Endothelial cell of umbilical vein (primary cell): ENCODE data around the gene USP6NL. TPM values are rescaled to one million over a fixed set of nuclear protein-coding genes. Genes with fewer than 3 reads are reported as not detected.

Source experiments
- BruUV-seq: library from RNA; stranded (reverse); fragments of 400-500 nt; replicated peaks from 2 replicates; lab custom pipeline; 2021; lab: Mats Ljungman, UMichigan
- CTCF ChIA-PET: fragments of 300-600, 350-600 bp; sonication (Branson Sonifier 250); formaldehyde crosslinking; loops from one replicate; lab custom pipeline; 2021; ENCODE audit warnings: antibody characterized with exemption, inconsistent platforms; lab: Charles Lee
- POLR2A ChIA-PET: fragments of 300-600, 350-600 bp; sonication (Branson Sonifier 250); formaldehyde crosslinking; loops from one replicate; lab custom pipeline; 2021; ENCODE audit warnings: antibody characterized with exemption, inconsistent platforms; lab: Charles Lee
- DNase-seq: peaks from one replicate; pipeline ENCODE4 v3.0.0-alpha.2; 2011; ENCODE audit warnings: low read depth, low spot score
- FAIRE-seq: peaks from 2 replicates; lab custom pipeline; 2011; peaks lifted over from hg19 to GRCh38; lab: Jason Lieb, UNC
- H2AFZ ChIP-seq: 2 replicates; pipeline ENCODE4 v1.6.0; 2012; ENCODE audit warnings: low read depth, low read length, control low read depth, inconsistent platforms
- H3K27ac ChIP-seq: 2 replicates; pipeline ENCODE4 v1.5.1; 2011; ENCODE audit warnings: low read depth, mild to moderate bottlenecking, control low read depth, low read length, moderate library complexity; ENCODE audit not compliant: insufficient read depth
- H3K27me3 ChIP-seq, 2 experiments: 2 replicates each; pipeline versions ENCODE4 v1.6.0 to v1.6.1; 2011; ENCODE audit warnings: low read length in 2 of 2, mixed read lengths in 1 of 2; ENCODE audit not compliant: control insufficient read depth in 2 of 2, insufficient read depth in 2 of 2
- H3K36me3 ChIP-seq, 2 experiments: 2 replicates in 1 of 2; 3 replicates in 1 of 2; pipeline ENCODE4 v1.5.1; 2011; ENCODE audit warnings: low read length in 2 of 2, mild to moderate bottlenecking in 1 of 2, moderate library complexity in 1 of 2; ENCODE audit not compliant: control insufficient read depth in 2 of 2, insufficient read depth in 2 of 2; ENCODE audit errors: extremely low read depth in 1 of 2
- H3K4me1 ChIP-seq: 3 replicates; pipeline ENCODE4 v1.5.1; 2011; ENCODE audit warnings: mild to moderate bottlenecking, low read length; ENCODE audit not compliant: control insufficient read depth, insufficient read depth; ENCODE audit errors: extremely low read depth
- H3K4me2 ChIP-seq: 2 replicates; pipeline ENCODE4 v1.6.1; 2011; ENCODE audit warnings: low read length, control low read depth, mixed read lengths; ENCODE audit not compliant: insufficient read depth
- H3K4me3 ChIP-seq, 3 experiments: fragments of 200-600 bp in 1 of 3; sonication (generic), shearing (Covaris generic) in 1 of 3; replicated peaks in 1 of 3; 2 replicates each; pipeline ENCODE4 v1.5.1; 2011 to 2016; ENCODE audit warnings: control low read depth in 3 of 3, low read length in 3 of 3, mild to moderate bottlenecking in 2 of 3, inconsistent platforms in 1 of 3, low read depth in 1 of 3, moderate library complexity in 1 of 3; ENCODE audit not compliant: insufficient read depth in 1 of 3
- H3K79me2 ChIP-seq: 2 replicates; pipeline ENCODE4 v1.6.0; 2012; ENCODE audit warnings: low read length, inconsistent platforms; ENCODE audit not compliant: control insufficient read depth, insufficient read depth
- H3K9ac ChIP-seq: replicated peaks from 2 replicates; pipeline ENCODE3; 2011; ENCODE audit warnings: low read length, control low read depth; ENCODE audit not compliant: insufficient read depth; ENCODE audit errors: extremely low read depth
- H3K9me1 ChIP-seq: replicated peaks from 3 replicates; pipeline ENCODE4 v1.6.0; 2011; ENCODE audit warnings: mild to moderate bottlenecking, low read length; ENCODE audit not compliant: control insufficient read depth, insufficient read depth; ENCODE audit errors: extremely low read depth
- H3K9me3 ChIP-seq: replicated peaks from 2 replicates; pipeline ENCODE4 v1.5.1; 2012; ENCODE audit warnings: low read length, inconsistent platforms; ENCODE audit not compliant: control insufficient read depth, insufficient read depth
- H4K20me1 ChIP-seq: replicated peaks from 2 replicates; pipeline ENCODE3; 2011; ENCODE audit warnings: mild to moderate bottlenecking, low read length; ENCODE audit not compliant: control insufficient read depth, insufficient read depth; ENCODE audit errors: extremely low read depth
- EZH2 ChIP-seq: IDR thresholded peaks from 2 replicates; pipeline ENCODE4 v1.6.1; 2012; ENCODE audit warnings: borderline replicate concordance, low read depth, mild to moderate bottlenecking, moderate library complexity, low read length, inconsistent platforms; ENCODE audit not compliant: severe bottlenecking
- FOS ChIP-seq: IDR thresholded peaks from 2 replicates; pipeline ENCODE4 v1.6.1; 2011; ENCODE audit warnings: mild to moderate bottlenecking, low read length, moderate library complexity, borderline replicate concordance; ENCODE audit not compliant: insufficient read depth
- GATA2 ChIP-seq: IDR thresholded peaks from 2 replicates; pipeline ENCODE4 v1.7.0; 2011; ENCODE audit warnings: low read depth, mild to moderate bottlenecking, moderate library complexity, mixed read lengths, low read length; ENCODE audit not compliant: insufficient read length, insufficient read depth
- JUN ChIP-seq: IDR thresholded peaks from 2 replicates; pipeline ENCODE4 v1.6.1; 2011; ENCODE audit warnings: borderline replicate concordance, low read depth; ENCODE audit not compliant: insufficient read length, insufficient read depth
- MYC ChIP-seq: IDR thresholded peaks from one replicate; pipeline ENCODE4 v1.6.1; 2011; ENCODE audit warnings: mild to moderate bottlenecking, low read depth, low read length
- POLR2A ChIP-seq: IDR thresholded peaks from 2 replicates; pipeline ENCODE4 v1.6.1; 2012; ENCODE audit warnings: low read depth, mild to moderate bottlenecking, control low read depth, low read length
- POLR2AphosphoS5 ChIP-seq: IDR thresholded peaks from 2 replicates; pipeline ENCODE4 v1.6.1; 2012; ENCODE audit warnings: low read depth, mild to moderate bottlenecking, control low read depth, low read length, moderate library complexity; ENCODE audit not compliant: insufficient read depth
- dilution Hi-C: fragments of 300-500 bp; cut with MboI; formaldehyde crosslinking; loops from one replicate; pipeline ENCODE4 v1.15.0; 2019; ENCODE audit warnings: low sequenced_read_pairs; ENCODE audit not compliant: extremely low pct_ligation_motif_present
- intact Hi-C: fragments of 100-400 bp; cut with micrococcal nuclease; formaldehyde crosslinking; loops from one replicate; pipeline ENCODE4 v1.10.0; 2022
- polyA plus RNA-seq, 4 experiments: library from polyadenylated mRNA; depleted of rRNA in 3 of 4; stranded (reverse) in 3 of 4; unstranded in 1 of 4; fragments of >200 nt; gene quantifications; 2 replicates each; pipeline versions ENCODE4 v1.2.1 to v1.2.3, GENCODE V29; 2011 to 2012; ENCODE audit warnings: missing spikeins in 1 of 4
- total RNA-seq: library from RNA; stranded (reverse); gene quantifications from 2 replicates; pipeline ENCODE4 v1.2.3, GENCODE V29; 2021
- TF ChIP-seq, protein P1 (sequence below): IDR thresholded peaks from 2 replicates; pipeline ENCODE4 v1.6.1; 2011; ENCODE audit not compliant: insufficient read depth, insufficient read length
- TF ChIP-seq, protein P2 (sequence below), 2 donors: IDR thresholded peaks; 1 replicate in 1 of 2; 2 replicates in 1 of 2; pipeline ENCODE4 v1.5.1; 2011; ENCODE audit warnings: low read length in 2 of 2, mild to moderate bottlenecking in 2 of 2, moderate library complexity in 2 of 2, control low read depth in 1 of 2, inconsistent platforms in 1 of 2, low read depth in 1 of 2; ENCODE audit not compliant: insufficient read depth in 1 of 2; ENCODE audit errors: extremely low read depth in 1 of 2

Gene USP6NL
- total and polyA plus RNA-seq, 2 donors (not counting 3 experiments of a cell fraction or from before 2014, with no cell fraction given) = 13.5 to 29.2 TPM

DNA sequence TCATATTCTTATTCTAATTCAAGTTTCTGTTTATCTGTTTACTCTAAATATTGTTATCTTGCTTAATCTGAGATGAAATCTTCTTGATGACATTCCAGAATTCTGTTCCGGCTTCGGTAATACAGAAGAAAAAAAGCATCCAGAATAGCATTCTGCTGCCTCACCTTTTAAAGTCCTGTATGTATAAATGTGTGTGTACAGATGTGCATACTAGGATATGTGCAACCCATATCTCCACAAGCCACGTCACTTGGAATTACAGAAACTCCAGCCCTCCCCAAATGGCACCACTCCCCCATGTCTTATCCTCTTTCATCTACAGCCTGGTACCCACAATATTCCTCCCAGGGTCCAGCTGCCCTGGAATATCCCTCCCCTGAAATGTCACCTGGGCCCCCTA lies 27.9 kb upstream of the USP6NL start:
- no peak overlapping the region for H3K4me2 ChIP-seq
- POLR2A ChIA-PET = no interaction called here
- no peaks in the 10 kb centered on the region for H3K4me1 ChIP-seq
- TF ChIP-seq, protein P1, sequence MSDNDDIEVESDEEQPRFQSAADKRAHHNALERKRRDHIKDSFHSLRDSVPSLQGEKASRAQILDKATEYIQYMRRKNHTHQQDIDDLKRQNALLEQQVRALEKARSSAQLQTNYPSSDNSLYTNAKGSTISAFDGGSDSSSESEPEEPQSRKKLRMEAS = no peak
- no TSS peak for BruUV-seq
- H3K27me3 ChIP-seq = peaks cover 0 to 3% of the 10 kb centered on the region in 2 experiments
- DNase-seq = no peak
- no peaks in the 10 kb centered on the region for H3K9me3 ChIP-seq
- dilution Hi-C loops = no loop called here
- H3K9me1 ChIP-seq = no peaks in the 10 kb centered on the region
- intact Hi-C loops = no loop called here
- no peak for FAIRE-seq
- no peak overlapping the region for H3K4me3 ChIP-seq
- no peaks in the 10 kb centered on the region for H4K20me1 ChIP-seq
- H3K79me2 ChIP-seq = no peaks in the 10 kb centered on the region
- CTCF ChIA-PET = interaction anchor here (1.2 to 2.9 kb wide), 4 partner anchors 20 to 86 kb away, joined by 3 to 8 read pairs (median 3); no protein-coding TSS in a partner anchor
- no peak overlapping the region for H2AFZ ChIP-seq
- no peak overlapping the region for H3K27ac ChIP-seq
- no peaks in the 10 kb centered on the region for H3K36me3 ChIP-seq
- H3K9ac ChIP-seq = no peak overlapping the region

DNA sequence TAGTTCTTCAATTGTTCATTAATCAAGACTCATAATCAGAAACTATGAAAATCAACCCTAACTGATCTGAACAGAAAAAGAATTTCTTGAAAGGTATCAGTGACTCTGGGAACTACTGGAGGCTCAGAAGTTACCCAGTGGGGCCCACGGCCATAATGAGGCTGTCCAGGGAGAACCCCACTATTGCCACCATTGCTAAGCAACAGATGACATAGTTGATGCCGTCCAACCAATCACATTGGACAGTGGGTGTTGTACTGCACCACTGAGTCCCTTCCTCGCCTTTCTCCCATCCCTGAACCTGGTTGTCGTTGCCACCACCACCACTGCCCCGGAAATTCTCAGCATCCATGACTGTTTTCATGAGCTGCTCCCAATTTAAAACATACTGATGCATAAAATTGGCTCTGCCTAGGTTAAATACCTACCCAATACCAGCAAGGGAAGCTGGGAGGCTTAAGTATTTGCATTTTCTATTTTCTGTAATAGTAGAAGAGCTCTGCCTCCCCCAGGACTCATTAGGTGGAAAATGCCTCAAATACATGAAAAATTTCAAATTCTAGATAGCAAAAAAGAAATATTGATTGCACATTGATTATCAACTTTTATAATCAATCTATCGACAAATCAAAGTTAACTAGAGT lies 26.7 kb upstream of the USP6NL start:
- ChIA-PET POLR2A (no interaction called here), CTCF (interaction anchor here (1.3 to 2.9 kb wide), 2 partner anchors 21 to 87 kb away, joined by 3 to 8 read pairs; no protein-coding TSS in a partner anchor)
- Histone ChIP-seq H3K9ac (no peak overlapping the region), H3K9me1 (no peaks in the 10 kb centered on the region), H3K79me2 (no peaks in the 10 kb centered on the region), H3K27me3 (peaks cover 0 to 3% of the 10 kb centered on the region in 2 experiments), H3K4me2 (no peak overlapping the region), H4K20me1 (no peaks in the 10 kb centered on the region), H3K36me3 (no peaks in the 10 kb centered on the region), H3K4me1 (no peaks in the 10 kb centered on the region), H2AFZ (no peak overlapping the region), H3K27ac (no peak overlapping the region), H3K9me3 (no peaks in the 10 kb centered on the region), H3K4me3 (no peak overlapping the region)
- dilution Hi-C loops = no loop called here
- FAIRE-seq = no peak
- BruUV-seq = no TSS peak
- no peak for DNase-seq
- intact Hi-C loops = no loop called here
- TF ChIP-seq EZH2 (no peak), JUN (no peak), FOS (no peak), POLR2AphosphoS5 (no peak), GATA2 (no peak), MYC (no peak), POLR2A (no peak)
- TF ChIP-seq, protein P1 = no peak
- TF ChIP-seq, protein P2, sequence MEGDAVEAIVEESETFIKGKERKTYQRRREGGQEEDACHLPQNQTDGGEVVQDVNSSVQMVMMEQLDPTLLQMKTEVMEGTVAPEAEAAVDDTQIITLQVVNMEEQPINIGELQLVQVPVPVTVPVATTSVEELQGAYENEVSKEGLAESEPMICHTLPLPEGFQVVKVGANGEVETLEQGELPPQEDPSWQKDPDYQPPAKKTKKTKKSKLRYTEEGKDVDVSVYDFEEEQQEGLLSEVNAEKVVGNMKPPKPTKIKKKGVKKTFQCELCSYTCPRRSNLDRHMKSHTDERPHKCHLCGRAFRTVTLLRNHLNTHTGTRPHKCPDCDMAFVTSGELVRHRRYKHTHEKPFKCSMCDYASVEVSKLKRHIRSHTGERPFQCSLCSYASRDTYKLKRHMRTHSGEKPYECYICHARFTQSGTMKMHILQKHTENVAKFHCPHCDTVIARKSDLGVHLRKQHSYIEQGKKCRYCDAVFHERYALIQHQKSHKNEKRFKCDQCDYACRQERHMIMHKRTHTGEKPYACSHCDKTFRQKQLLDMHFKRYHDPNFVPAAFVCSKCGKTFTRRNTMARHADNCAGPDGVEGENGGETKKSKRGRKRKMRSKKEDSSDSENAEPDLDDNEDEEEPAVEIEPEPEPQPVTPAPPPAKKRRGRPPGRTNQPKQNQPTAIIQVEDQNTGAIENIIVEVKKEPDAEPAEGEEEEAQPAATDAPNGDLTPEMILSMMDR (IDR thresholded peaks at IDR 0.05; ENCODE audit: extremely low read depth in 1 of 2, insufficient read depth in 1 of 2, low read depth in 1 of 2, low read length in 2 of 2) = no peak
